H1 (cell line): ENCODE data around the gene MCM3. TPM values are rescaled to one million over a fixed set of nuclear protein-coding genes. Genes with fewer than 3 reads are reported as not detected.

Experiments used
- CTCF ChIA-PET: fragments of 300-600 bp; sonication (Branson Sonifier 250); formaldehyde crosslinking; loops from one replicate; lab custom pipeline; 2021; ENCODE audit not compliant: partially characterized antibody; lab: Charles Lee
- POLR2A ChIA-PET: fragments of 300-600 bp; sonication (Branson Sonifier 250); formaldehyde crosslinking; loops from one replicate; lab custom pipeline; 2021; ENCODE audit warnings: inconsistent platforms; ENCODE audit not compliant: partially characterized antibody; lab: Charles Lee
- DNase-seq, 2 experiments: peaks; one replicate each; pipeline versions ENCODE4 v3.0.0 to v3.0.0-alpha.2; 2010 to 2022; ENCODE audit warnings: low spot score in 2 of 2, low read depth in 1 of 2, mixed read lengths in 1 of 2
- FAIRE-seq: peaks from 2 replicates; lab custom pipeline; 2011; peaks lifted over from hg19 to GRCh38; lab: Jason Lieb, UNC
- H2AFZ ChIP-seq: 2 replicates; pipeline ENCODE4 v1.8.1; 2012; ENCODE audit warnings: low read length, inconsistent platforms
- H2AK5ac ChIP-seq: 2 replicates; pipeline ENCODE4 v1.6.1; 2013; ENCODE audit warnings: low read depth, low read length
- H2BK120ac ChIP-seq: replicated peaks from 2 replicates; pipeline ENCODE3; 2013; ENCODE audit warnings: low read depth, low read length, inconsistent platforms
- H2BK12ac ChIP-seq: 2 replicates; pipeline ENCODE4 v1.6.1; 2013; ENCODE audit warnings: low read depth, low read length
- H2BK15ac ChIP-seq: 2 replicates; pipeline ENCODE4 v1.6.1; 2013; ENCODE audit warnings: low read length
- H2BK20ac ChIP-seq: 2 replicates; pipeline ENCODE4 v1.6.1; 2013; ENCODE audit warnings: low read length
- H2BK5ac ChIP-seq: 2 replicates; pipeline ENCODE4 v1.6.1; 2013; ENCODE audit warnings: low read depth, low read length
- H3K14ac ChIP-seq: 2 replicates; pipeline ENCODE4 v1.6.1; 2013; ENCODE audit warnings: inconsistent platforms; ENCODE audit not compliant: insufficient read length
- H3K18ac ChIP-seq: 2 replicates; pipeline ENCODE4 v1.6.1; 2013; ENCODE audit warnings: low read length; ENCODE audit errors: extremely low read depth
- H3K23ac ChIP-seq: 2 replicates; pipeline ENCODE4 v1.6.1; 2013; ENCODE audit warnings: inconsistent platforms; ENCODE audit not compliant: insufficient read length
- H3K23me2 ChIP-seq: 2 replicates; pipeline ENCODE4 v1.6.1; 2013; ENCODE audit warnings: low read depth, low read length
- H3K27ac ChIP-seq: 2 replicates; pipeline ENCODE4 v1.6.1; 2011; ENCODE audit warnings: low read depth, low read length, inconsistent platforms
- H3K27me3 ChIP-seq, 4 experiments: replicated peaks in 1 of 4; 1 replicate in 1 of 4; 2 replicates in 3 of 4; pipeline versions ENCODE4 v1.6.1 to v1.8.1; 2011 to 2013; ENCODE audit warnings: low read length in 3 of 4, mild to moderate bottlenecking in 3 of 4, inconsistent platforms in 2 of 4, mixed read lengths in 2 of 4, moderate library complexity in 1 of 4; ENCODE audit not compliant: control insufficient read depth in 3 of 4, insufficient read depth in 3 of 4; ENCODE audit errors: extremely low read depth in 1 of 4
- H3K36me3 ChIP-seq, 4 experiments: 2 replicates each; pipeline versions ENCODE4 v1.6.1 to v1.8.1; 2011 to 2013; ENCODE audit warnings: mild to moderate bottlenecking in 4 of 4, low read length in 3 of 4, moderate library complexity in 2 of 4, control low read depth in 1 of 4, inconsistent platforms in 1 of 4; ENCODE audit not compliant: insufficient read depth in 4 of 4, control insufficient read depth in 2 of 4
- H3K4ac ChIP-seq: replicated peaks from 2 replicates; pipeline ENCODE3; 2013; ENCODE audit warnings: low read length, low read depth, mixed read lengths, inconsistent platforms; ENCODE audit not compliant: insufficient read length
- H3K4me1 ChIP-seq, 4 experiments: replicated peaks in 1 of 4; 1 replicate in 1 of 4; 2 replicates in 3 of 4; pipeline versions ENCODE4 v1.6.1 to v1.8.1; 2011 to 2013; ENCODE audit warnings: low read length in 3 of 4, inconsistent platforms in 2 of 4, mixed read lengths in 1 of 4; ENCODE audit not compliant: insufficient read depth in 4 of 4, control insufficient read depth in 3 of 4
- H3K4me2 ChIP-seq, 2 experiments: 2 replicates each; pipeline versions ENCODE4 v1.6.1 to v1.8.1; 2011 to 2013; ENCODE audit warnings: low read depth in 2 of 2, low read length in 2 of 2, control low read depth in 1 of 2, inconsistent platforms in 1 of 2, mild to moderate bottlenecking in 1 of 2; ENCODE audit not compliant: insufficient read depth in 1 of 2
- H3K4me3 ChIP-seq, 4 experiments: fragments of 200-600, 300-600 bp in 1 of 4; sonication (generic), shearing (Covaris generic), sonication (Bioruptor Twin) in 1 of 4; 2 replicates each; pipeline versions ENCODE4 v1.5.1 to v1.8.1; 2011 to 2016; ENCODE audit warnings: low read length in 4 of 4, low read depth in 3 of 4, control low read depth in 2 of 4, inconsistent platforms in 2 of 4, mild to moderate bottlenecking in 2 of 4, mixed read lengths in 1 of 4, moderate library complexity in 1 of 4; ENCODE audit not compliant: insufficient read depth in 2 of 4; ENCODE audit errors: extremely low read depth in 1 of 4
- H3K56ac ChIP-seq: replicated peaks from 2 replicates; pipeline ENCODE3; 2013; ENCODE audit warnings: low read depth, mild to moderate bottlenecking, mixed read lengths, low read length, inconsistent platforms; ENCODE audit not compliant: insufficient read length
- H3K79me1 ChIP-seq: 2 replicates; pipeline ENCODE4 v1.6.1; 2013; ENCODE audit warnings: low read depth, low read length, control low read depth
- H3K79me2 ChIP-seq, 2 experiments: 2 replicates each; pipeline versions ENCODE4 v1.6.1 to v1.8.1; 2012 to 2013; ENCODE audit warnings: low read length in 2 of 2, mild to moderate bottlenecking in 2 of 2, inconsistent platforms in 1 of 2; ENCODE audit not compliant: insufficient read depth in 2 of 2, control insufficient read depth in 1 of 2
- H3K9ac ChIP-seq, 4 experiments: replicated peaks in 1 of 4; 1 replicate in 1 of 4; 2 replicates in 3 of 4; pipeline versions ENCODE4 v1.6.1 to v1.8.1; 2011 to 2013; ENCODE audit warnings: low read depth in 3 of 4, low read length in 3 of 4, control low read depth in 2 of 4, mild to moderate bottlenecking in 2 of 4, moderate library complexity in 2 of 4, inconsistent platforms in 1 of 4; ENCODE audit errors: extremely low read depth in 1 of 4
- H3K9me3 ChIP-seq, 2 experiments: 2 replicates each; pipeline versions ENCODE4 v1.6.1 to v1.8.1; 2012 to 2013; ENCODE audit warnings: mild to moderate bottlenecking in 2 of 2, moderate library complexity in 2 of 2, control low read depth in 1 of 2, inconsistent platforms in 1 of 2, low read depth in 1 of 2, low read length in 1 of 2, mixed read lengths in 1 of 2; ENCODE audit not compliant: insufficient read depth in 2 of 2
- H4K20me1 ChIP-seq, 2 experiments: replicated peaks in 1 of 2; 2 replicates each; pipeline versions ENCODE3 to v1.8.1; 2011 to 2013; ENCODE audit warnings: inconsistent platforms in 2 of 2, low read length in 2 of 2, mild to moderate bottlenecking in 1 of 2; ENCODE audit not compliant: insufficient read depth in 2 of 2, control insufficient read depth in 1 of 2
- H4K5ac ChIP-seq: 2 replicates; pipeline ENCODE4 v1.6.1; 2013; ENCODE audit warnings: low read length, low read depth, mixed read lengths, inconsistent platforms; ENCODE audit not compliant: insufficient read length
- H4K8ac ChIP-seq: 2 replicates; pipeline ENCODE4 v1.8.0; 2013; ENCODE audit warnings: mild to moderate bottlenecking, moderate library complexity, low read length, inconsistent platforms; ENCODE audit not compliant: insufficient read depth; ENCODE audit errors: extremely low read depth
- H4K91ac ChIP-seq: replicated peaks from 2 replicates; pipeline ENCODE3; 2013; ENCODE audit warnings: low read length, mixed read lengths, inconsistent platforms; ENCODE audit not compliant: insufficient read length
- RXRA ChIP-seq: IDR thresholded peaks from 2 replicates; pipeline ENCODE4 v1.6.1; 2011; ENCODE audit warnings: low read depth, mild to moderate bottlenecking, low read length, moderate library complexity; ENCODE audit not compliant: insufficient read depth
- SIN3A ChIP-seq, 2 experiments: IDR thresholded peaks in 1 of 2; conservative IDR thresholded peaks in 1 of 2; 2 replicates each; pipeline ENCODE4 v1.6.1; 2011 to 2012; ENCODE audit warnings: low read length in 2 of 2, improper control_type of control experiment in 1 of 2, low read depth in 1 of 2, mild to moderate bottlenecking in 1 of 2
- WGBS, 2 experiments: shearing (Covaris generic) in 1 of 2; methylation state at CpG; one replicate each; pipeline versions ENCODE4 v1.1.6 to v1.1.7; 2013 to 2015; ENCODE audit warnings: low lambda C conversion rate in 2 of 2, mixed read lengths in 2 of 2, inconsistent platforms in 1 of 2, low coverage in 1 of 2, missing lambda C conversion rate in 1 of 2; ENCODE audit not compliant: insufficient replicate concordance in 2 of 2, insufficient coverage in 1 of 2, insufficient read length in 1 of 2; ENCODE audit errors: extremely low coverage in 1 of 2, missing lambda C conversion rate in 1 of 2; 5-methylcytosine and 5-hydroxymethylcytosine counted together
- polyA plus RNA-seq, 7 experiments: library from polyadenylated mRNA; depleted of rRNA in 3 of 7; stranded (reverse) in 5 of 7; unstranded in 2 of 7; fragments of >200 nt in 5 of 7; fragments of 200-250 nt in 2 of 7; gene quantifications; 1 replicate in 5 of 7; 2 replicates in 1 of 7; 4 replicates in 1 of 7; pipeline versions ENCODE4 v1.2.1 to v1.2.3, GENCODE V29; 2011 to 2013; ENCODE audit warnings: missing spikeins in 2 of 7, mixed read lengths in 2 of 7
- total RNA-seq: library from RNA; stranded (reverse); fragmentation: NEBNext Ultra II Directional; extraction: Animal tissue kit (Norgen Biotek cat#: 25700); gene quantifications from 2 replicates; pipeline ENCODE4 v1.2.1, GENCODE V29; 2021

Gene MCM3
- total and polyA plus RNA-seq, 2 of the 8 experiments (the other 6 are each of a cell fraction or from before 2014, with no cell fraction given): 275 to 293 TPM

DNA sequence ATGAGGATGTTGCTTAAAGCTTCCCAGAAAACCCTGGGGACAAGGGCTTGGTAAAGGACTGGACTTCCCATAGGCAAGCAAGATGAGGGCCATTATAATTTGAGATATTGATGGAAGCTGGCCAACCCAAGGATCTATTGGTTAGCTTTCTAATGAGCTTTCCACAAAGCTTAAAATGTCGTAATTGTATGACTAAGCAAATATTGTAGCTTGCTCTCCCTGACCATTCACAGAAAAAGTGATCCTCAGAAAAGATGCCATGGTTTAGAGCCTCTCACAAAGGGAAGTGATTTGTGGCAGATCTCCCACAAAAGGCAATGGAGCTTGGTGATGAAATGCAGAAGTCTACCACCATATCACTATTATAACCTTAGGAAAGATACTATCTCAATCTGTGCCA, 53.9 kb downstream of the MCM3 start:
- 100% methylated on average over 1 of the region's 1 CpG; no CpG with 5 or more reads in 1 of the 2 experiments for WGBS, 2 experiments

More for the DNA sequence above, 53.9 kb downstream of the MCM3 start:
- H3K23me2 ChIP-seq: no peaks in the 10 kb centered on the region
- TF ChIP-seq RXRA (no peak), SIN3A (conservative IDR thresholded peaks at IDR 0.05 in 1 of 2, IDR thresholded peaks at IDR 0.05 in 1 of 2; ENCODE audit: low read depth in 1 of 2, low read length in 2 of 2) (no peak)
- H2BK120ac ChIP-seq: no peak overlapping the region
- H2BK15ac ChIP-seq: no peak overlapping the region
- FAIRE-seq: no peak
- no peaks in the 10 kb centered on the region for H3K36me3 ChIP-seq
- H3K23ac ChIP-seq: no peak overlapping the region
- no peak overlapping the region for H3K4me3 ChIP-seq
- H3K9ac ChIP-seq: no peak overlapping the region
- no peaks in the 10 kb centered on the region for H4K20me1 ChIP-seq
- H2BK12ac ChIP-seq: no peak overlapping the region
- no peaks in the 10 kb centered on the region for H3K27me3 ChIP-seq
- no peak overlapping the region for H4K8ac ChIP-seq
- no peak overlapping the region for H2BK20ac ChIP-seq
- H3K14ac ChIP-seq: no peak overlapping the region
- H2AFZ ChIP-seq: no peak overlapping the region
- no peaks in the 10 kb centered on the region for H3K9me3 ChIP-seq
- no peak overlapping the region for H4K91ac ChIP-seq
- H3K79me2 ChIP-seq: no peaks in the 10 kb centered on the region
- no peak overlapping the region for H3K18ac ChIP-seq
- ChIA-PET POLR2A (interaction anchor here (1.0 to 1.7 kb wide), 3 partner anchors 8 to 48 kb away, joined by 3 to 4 read pairs (median 3); no protein-coding TSS in a partner anchor), CTCF (interaction anchor here (1.1 to 6.7 kb wide), 9 partner anchors 13 to 181 kb away, joined by 3 to 66 read pairs (median 4); partner anchors contain the start of gene IL17F)
- H3K56ac ChIP-seq: no peak overlapping the region
- DNase-seq: no peak
- no peak overlapping the region for H2BK5ac ChIP-seq
- H3K4ac ChIP-seq: no peak overlapping the region
- H2AK5ac ChIP-seq: no peak overlapping the region
- H3K27ac ChIP-seq: no peak overlapping the region
- H3K4me1 ChIP-seq: peaks cover 0 to 4% (median 0%) of the 10 kb centered on the region in 4 experiments; a peak in 1 of 7 replicates
- H3K79me1 ChIP-seq: no peaks in the 10 kb centered on the region
- H3K4me2 ChIP-seq: no peak overlapping the region
- H4K5ac ChIP-seq: no peak overlapping the region
